SK-N-SH treated with all-trans-retinoic acid at 6 μM for 48 hours (cell line): ENCODE measurements around the gene NDUFS3.

ENCODE experiments used
- CSDC2 ChIP-seq: fragments of 250-450 bp; sonication (Bioruptor Pico); IDR thresholded peaks from 2 replicates; pipeline ENCODE4 v1.5.0; 2020; ENCODE audit warnings: mild to moderate bottlenecking, moderate library complexity
- PPARA ChIP-seq: fragments of 250-450 bp; sonication (Bioruptor Pico); IDR thresholded peaks from 2 replicates; pipeline ENCODE4 v1.5.0; 2020; ENCODE audit warnings: mild to moderate bottlenecking, borderline replicate concordance
- ZC3H10 ChIP-seq: fragments of 250-450 bp; sonication (Bioruptor Pico); IDR thresholded peaks from 2 replicates; pipeline ENCODE4 v1.5.1; 2021; ENCODE audit warnings: mild to moderate bottlenecking, moderate library complexity
- ZFP3 ChIP-seq: fragments of 250-450 bp; sonication (Bioruptor Pico); IDR thresholded peaks from 2 replicates; pipeline ENCODE4 v1.5.0; 2020; ENCODE audit warnings: mild to moderate bottlenecking, moderate library complexity

- no peak for TF ChIP-seq CSDC2 (CRISPR knock-in tag)
- TF ChIP-seq ZC3H10 (CRISPR knock-in tag): no peak
- TF ChIP-seq PPARA (CRISPR knock-in tag): no peak
- no peak for TF ChIP-seq ZFP3 (CRISPR knock-in tag)
These were observed 36.4 kb downstream of the NDUFS3 start for GRCh38 chr11:47615249-47615648.
